ENCODE data around the gene DBT. TPM values are rescaled to one million over a fixed set of nuclear protein-coding genes. Genes with fewer than 3 reads are reported as not detected.

The DBT gene
- total and polyA plus RNA-seq, 2 of the 8 experiments (the other 6 are each of a cell fraction or from before 2014, with no cell fraction given), result 3.3 to 24.6 TPM

GRCh38 chr1:100284591-100284990 lies 35.0 kb upstream of the DBT start (continued):
- TF ChIP-seq CHD7 (IDR thresholded peaks at IDR 0.05; ENCODE audit: insufficient replicate concordance, low read length) (no peak), KDM4A (IDR thresholded peaks at IDR 0.05; ENCODE audit: low read depth, low read length, severe bottlenecking) (no peak), ASH2L (IDR thresholded peaks at IDR 0.05; ENCODE audit: low read length) (no peak), KDM5A (IDR thresholded peaks at IDR 0.05; ENCODE audit: low read length) (no peak), BCL11A (IDR thresholded peaks at IDR 0.05; ENCODE audit: low read depth in 2 of 2, low read length in 2 of 2) (no peak), CBX5 (IDR thresholded peaks at IDR 0.05; ENCODE audit: low read depth, low read length) (no peak), CREB1 (IDR thresholded peaks at IDR 0.05) (no peak), GABPA (IDR thresholded peaks at IDR 0.05; ENCODE audit: borderline replicate concordance, insufficient read depth, low read length) (no peak), SP1 (IDR thresholded peaks at IDR 0.05; ENCODE audit: low read depth, low read length) (no peak), SP2 (IDR thresholded peaks at IDR 0.05; ENCODE audit: low read length) (no peak), POLR2AphosphoS5 (IDR thresholded peaks at IDR 0.05; ENCODE audit: low read depth, low read length) (no peak), CBX8 (IDR thresholded peaks at IDR 0.05; ENCODE audit: borderline replicate concordance, low read depth, low read length) (no peak), JUND (IDR thresholded peaks at IDR 0.05; ENCODE audit: low read length) (no peak), TAF7 (optimal IDR thresholded peaks at IDR 0.05; ENCODE audit: borderline replicate concordance, low read depth, low read length) (no peak)

Measured in H1 (cell line).